Osteoblast (primary cell): ENCODE data around the gene SMPD4. TPM values are rescaled to one million over a fixed set of nuclear protein-coding genes. Genes with fewer than 3 reads are reported as not detected.
"Not testable (repeated sequence)": the region's sequence is repeated elsewhere in the genome, so short reads cannot be mapped to it uniquely, and the experiment has no call there.

Experiments
- DNase-seq: peaks from one replicate; pipeline ENCODE4 v3.0.0; 2011; ENCODE audit warnings: low spot score, mixed read lengths; ENCODE audit not compliant: insufficient read length; ENCODE audit errors: missing footprints
- H2AFZ ChIP-seq: 2 replicates; pipeline ENCODE4 v1.6.0; 2011; ENCODE audit warnings: mild to moderate bottlenecking, low read length
- H3K27ac ChIP-seq: 2 replicates; pipeline ENCODE4 v1.5.1; 2011; ENCODE audit warnings: mild to moderate bottlenecking, low read depth, low read length, moderate library complexity
- H3K27me3 ChIP-seq: 2 replicates; pipeline ENCODE4 v1.6.0; 2012; ENCODE audit warnings: mild to moderate bottlenecking, control low read depth, inconsistent platforms, low read length, moderate library complexity; ENCODE audit not compliant: insufficient read depth
- H3K36me3 ChIP-seq: 2 replicates; pipeline ENCODE4 v1.5.1; 2011; ENCODE audit warnings: mild to moderate bottlenecking, low read length, control low read depth, moderate library complexity; ENCODE audit not compliant: insufficient read depth
- H3K4me1 ChIP-seq: 2 replicates; pipeline ENCODE4 v1.5.1; 2011; ENCODE audit warnings: mild to moderate bottlenecking, low read length, control low read depth, moderate library complexity; ENCODE audit not compliant: insufficient read depth
- H3K4me2 ChIP-seq: 2 replicates; pipeline ENCODE4 v1.6.0; 2011; ENCODE audit warnings: mild to moderate bottlenecking, low read length; ENCODE audit not compliant: insufficient read depth
- H3K4me3 ChIP-seq: fragments of 200-600 bp; sonication (generic); 3 replicates; pipeline ENCODE4 v1.5.1; 2012; ENCODE audit warnings: mild to moderate bottlenecking, low read length, inconsistent platforms; ENCODE audit not compliant: insufficient read depth
- H3K79me2 ChIP-seq: 2 replicates; pipeline ENCODE4 v1.6.0; 2012; ENCODE audit warnings: mild to moderate bottlenecking, low read length, control low read depth, inconsistent platforms; ENCODE audit not compliant: insufficient read depth
- H3K9me3 ChIP-seq: 2 replicates; pipeline ENCODE4 v1.5.1; 2011; ENCODE audit warnings: low read depth, low read length, control low read depth
- H4K20me1 ChIP-seq: 2 replicates; pipeline ENCODE4 v1.6.0; 2012; ENCODE audit warnings: mild to moderate bottlenecking, low read length, control low read depth; ENCODE audit not compliant: insufficient read depth
- total RNA-seq: library from RNA; depleted of rRNA; stranded (reverse); fragments of >200 nt; gene quantifications from 2 replicates; pipeline ENCODE4 v1.2.3, GENCODE V29; 2012
- TF ChIP-seq, protein P1 (sequence below): IDR thresholded peaks from 2 replicates; pipeline ENCODE4 v1.5.1; 2011; ENCODE audit warnings: mild to moderate bottlenecking, low read depth, low read length, moderate library complexity; ENCODE audit errors: extremely low read depth

SMPD4 gene
- total RNA-seq, 1 donor: 24.2 TPM

DNA sequence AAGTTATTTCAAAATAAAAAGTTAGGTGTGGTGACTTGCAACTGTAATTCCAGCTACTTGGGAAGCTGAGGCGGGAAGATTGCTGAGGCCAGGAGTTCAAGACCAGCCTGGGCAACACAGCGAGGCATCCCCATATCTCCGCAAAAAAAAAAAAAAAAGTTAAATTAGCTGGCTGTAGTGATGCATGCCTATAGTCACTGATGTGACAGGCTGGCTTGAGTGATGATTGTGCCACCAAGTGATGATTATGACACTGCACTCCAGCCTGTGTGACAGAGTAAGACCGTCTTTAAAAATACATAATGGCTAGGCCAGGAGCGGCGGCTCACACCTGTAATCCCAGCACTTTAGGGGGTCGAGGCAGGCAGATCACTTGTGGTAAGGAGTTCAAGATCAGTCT lies 11.5 kb downstream of the SMPD4 start:
- H2AFZ ChIP-seq: no peak overlapping the region
- no peaks in the 10 kb centered on the region for H3K79me2 ChIP-seq
- H3K27ac ChIP-seq: no peak overlapping the region
- H3K27me3 ChIP-seq: no peaks in the 10 kb centered on the region
- H3K4me1 ChIP-seq: no peaks in the 10 kb centered on the region
- H3K4me2 ChIP-seq: no peak overlapping the region
- H3K4me3 ChIP-seq: no peak overlapping the region
- no peaks in the 10 kb centered on the region for H3K9me3 ChIP-seq
- TF ChIP-seq, protein P1, sequence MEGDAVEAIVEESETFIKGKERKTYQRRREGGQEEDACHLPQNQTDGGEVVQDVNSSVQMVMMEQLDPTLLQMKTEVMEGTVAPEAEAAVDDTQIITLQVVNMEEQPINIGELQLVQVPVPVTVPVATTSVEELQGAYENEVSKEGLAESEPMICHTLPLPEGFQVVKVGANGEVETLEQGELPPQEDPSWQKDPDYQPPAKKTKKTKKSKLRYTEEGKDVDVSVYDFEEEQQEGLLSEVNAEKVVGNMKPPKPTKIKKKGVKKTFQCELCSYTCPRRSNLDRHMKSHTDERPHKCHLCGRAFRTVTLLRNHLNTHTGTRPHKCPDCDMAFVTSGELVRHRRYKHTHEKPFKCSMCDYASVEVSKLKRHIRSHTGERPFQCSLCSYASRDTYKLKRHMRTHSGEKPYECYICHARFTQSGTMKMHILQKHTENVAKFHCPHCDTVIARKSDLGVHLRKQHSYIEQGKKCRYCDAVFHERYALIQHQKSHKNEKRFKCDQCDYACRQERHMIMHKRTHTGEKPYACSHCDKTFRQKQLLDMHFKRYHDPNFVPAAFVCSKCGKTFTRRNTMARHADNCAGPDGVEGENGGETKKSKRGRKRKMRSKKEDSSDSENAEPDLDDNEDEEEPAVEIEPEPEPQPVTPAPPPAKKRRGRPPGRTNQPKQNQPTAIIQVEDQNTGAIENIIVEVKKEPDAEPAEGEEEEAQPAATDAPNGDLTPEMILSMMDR: no peak
- no peaks in the 10 kb centered on the region for H4K20me1 ChIP-seq
- DNase-seq: no peak
- H3K36me3 ChIP-seq: peaks cover 43% of the 10 kb centered on the region

DNA sequence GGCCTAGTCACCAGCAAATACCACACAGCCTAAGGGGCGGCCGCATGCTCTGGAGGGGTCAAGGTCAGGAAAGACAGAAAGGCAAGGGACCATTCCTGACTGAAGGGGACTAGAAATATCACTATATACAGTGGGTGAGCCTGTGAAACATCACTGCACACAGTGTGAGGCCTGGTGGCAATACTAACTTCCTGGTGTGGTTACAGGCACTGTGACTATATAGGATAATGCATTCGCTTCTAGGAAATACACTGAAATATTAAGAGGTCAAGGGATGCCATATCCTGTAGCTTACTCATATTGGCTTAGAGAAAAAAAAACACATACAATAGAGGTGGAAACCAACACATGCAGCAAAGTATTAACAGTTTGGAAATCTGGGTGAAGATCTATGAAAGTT lies 12.2 kb downstream of the SMPD4 start:
- H3K27me3 ChIP-seq, H3K4me2 ChIP-seq, H3K9me3 ChIP-seq, H4K20me1 ChIP-seq, H3K27ac ChIP-seq, H3K79me2 ChIP-seq, H3K4me3 ChIP-seq, DNase-seq, H3K4me1 ChIP-seq, H2AFZ ChIP-seq: not testable (repeated sequence)
- H3K36me3 ChIP-seq: peaks cover 44% of the 10 kb centered on the region

DNA sequence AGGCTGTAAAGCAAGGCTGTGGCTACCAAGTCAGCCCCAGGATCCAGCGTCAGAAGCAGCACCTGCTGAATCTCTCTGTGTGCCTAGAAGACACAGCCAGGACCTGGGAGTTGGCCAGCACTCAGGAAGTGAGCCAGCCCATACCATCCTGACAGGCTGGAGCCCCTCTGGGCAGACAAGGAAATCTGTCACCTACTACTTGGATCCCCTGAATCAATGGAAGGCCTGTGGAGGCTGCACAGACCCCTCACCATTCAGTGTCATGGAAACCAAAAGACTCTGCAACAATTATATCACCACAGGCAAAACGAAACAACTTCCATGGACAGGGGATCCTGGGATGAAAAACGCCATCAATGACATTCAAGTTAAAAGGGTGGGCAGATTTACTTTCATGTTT lies 14.8 kb downstream of the SMPD4 start:
- not testable (repeated sequence) for H3K4me2 ChIP-seq, H3K27ac ChIP-seq, H3K9me3 ChIP-seq, H3K4me3 ChIP-seq, H3K79me2 ChIP-seq, H4K20me1 ChIP-seq, H3K27me3 ChIP-seq, H2AFZ ChIP-seq, DNase-seq, H3K4me1 ChIP-seq
- peaks cover 38% of the 10 kb centered on the region for H3K36me3 ChIP-seq

DNA sequence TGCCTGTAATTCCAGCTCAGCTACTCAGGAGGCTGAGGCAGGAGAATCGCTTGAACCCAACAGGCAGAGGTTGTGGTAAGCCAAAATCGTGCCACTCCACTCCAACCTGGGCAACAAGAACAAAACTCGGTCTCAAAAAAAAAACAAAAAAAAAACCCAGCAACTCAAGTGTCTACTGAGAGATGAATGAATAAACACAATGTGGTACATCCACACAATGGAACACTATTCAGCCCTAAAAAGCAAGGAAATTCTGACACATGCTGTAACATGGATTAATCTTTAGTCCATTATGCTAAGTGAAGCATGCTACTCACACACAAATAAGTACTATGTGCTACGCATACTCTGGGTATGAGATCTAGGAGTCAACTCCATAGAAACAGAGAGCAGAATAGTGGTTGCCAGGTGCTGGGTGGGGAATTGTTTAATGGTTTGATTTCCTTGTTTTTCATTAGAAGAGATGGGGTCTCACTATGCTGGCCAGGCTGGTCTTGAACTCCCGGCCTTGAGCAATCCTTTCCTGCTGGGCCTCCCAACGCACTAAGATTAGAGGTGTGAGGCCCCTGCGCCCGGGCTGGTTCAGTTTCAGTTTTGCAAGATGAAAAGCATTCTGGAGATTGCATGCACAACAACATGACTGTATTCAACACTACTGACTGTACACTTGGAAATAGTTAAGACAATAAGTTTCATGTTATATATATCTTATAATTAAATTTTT lies 15.9 kb downstream of the SMPD4 start:
- H3K4me2 ChIP-seq: no peak overlapping the region
- peaks cover 35% of the 10 kb centered on the region for H3K36me3 ChIP-seq
- no peaks in the 10 kb centered on the region for H3K27me3 ChIP-seq
- no peak for DNase-seq
- H3K9me3 ChIP-seq: no peaks in the 10 kb centered on the region
- no peak overlapping the region for H3K27ac ChIP-seq
- H3K4me1 ChIP-seq: no peaks in the 10 kb centered on the region
- H2AFZ ChIP-seq: no peak overlapping the region
- TF ChIP-seq, protein P1: no peak
- no peak overlapping the region for H3K4me3 ChIP-seq
- H4K20me1 ChIP-seq: no peaks in the 10 kb centered on the region
- no peaks in the 10 kb centered on the region for H3K79me2 ChIP-seq

DNA sequence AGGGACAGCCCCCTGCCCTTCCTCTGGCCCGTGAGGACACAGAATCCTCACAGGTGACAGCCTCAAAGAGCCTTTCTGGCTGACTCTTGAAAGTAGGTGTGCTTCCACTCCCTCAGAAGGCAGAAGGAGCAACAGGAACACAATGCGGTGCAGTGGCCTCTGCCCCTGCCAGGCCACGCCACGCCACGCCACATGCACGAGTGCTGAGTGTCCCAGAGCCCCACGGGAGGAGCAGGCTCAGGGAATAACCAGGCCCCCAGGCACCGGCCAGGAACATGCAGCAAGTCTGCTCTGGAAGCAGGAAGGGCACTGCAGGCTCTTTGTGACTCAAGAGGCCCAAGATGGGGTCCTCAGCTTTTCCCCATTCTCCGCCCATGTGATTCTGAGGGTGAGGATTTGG lies 18.4 kb downstream of the SMPD4 start:
- no peak overlapping the region for H3K4me2 ChIP-seq
- TF ChIP-seq, protein P1: no peak
- H3K27ac ChIP-seq: no peak overlapping the region
- no peaks in the 10 kb centered on the region for H3K79me2 ChIP-seq
- no peaks in the 10 kb centered on the region for H4K20me1 ChIP-seq
- H3K36me3 ChIP-seq: peaks cover 32% of the 10 kb centered on the region
- H3K27me3 ChIP-seq: no peaks in the 10 kb centered on the region
- DNase-seq: no peak
- no peak overlapping the region for H3K4me3 ChIP-seq
- H3K9me3 ChIP-seq: no peaks in the 10 kb centered on the region
- no peak overlapping the region for H2AFZ ChIP-seq
- no peaks in the 10 kb centered on the region for H3K4me1 ChIP-seq

DNA sequence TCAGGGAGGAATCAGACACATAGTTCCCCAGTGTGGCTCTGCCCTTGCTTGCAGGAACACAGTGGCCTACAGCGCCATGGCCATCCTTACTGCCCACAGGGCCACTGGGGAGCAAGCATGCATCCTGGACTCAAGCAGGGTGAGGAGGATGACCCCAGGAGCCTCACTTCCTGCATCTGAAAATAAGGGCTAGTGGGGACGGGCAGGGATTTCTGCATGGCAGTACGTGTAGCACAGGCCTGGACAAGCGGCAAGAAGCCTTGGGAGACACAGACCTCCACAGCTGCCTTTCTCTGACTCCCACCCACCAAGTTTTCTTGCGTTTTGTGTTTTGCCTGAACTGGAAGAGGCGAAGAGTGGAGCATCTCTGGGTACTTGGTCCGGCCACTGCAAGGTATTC lies 18.9 kb downstream of the SMPD4 start:
- not testable (repeated sequence) for H3K4me3 ChIP-seq, H4K20me1 ChIP-seq, DNase-seq, H3K79me2 ChIP-seq, H3K4me2 ChIP-seq, H3K9me3 ChIP-seq, H2AFZ ChIP-seq, H3K4me1 ChIP-seq, H3K27me3 ChIP-seq, H3K27ac ChIP-seq
- H3K36me3 ChIP-seq: peaks cover 27% of the 10 kb centered on the region
